Measurements from ENCODE around the gene KCNJ10.

Gene KCNJ10

DNA sequence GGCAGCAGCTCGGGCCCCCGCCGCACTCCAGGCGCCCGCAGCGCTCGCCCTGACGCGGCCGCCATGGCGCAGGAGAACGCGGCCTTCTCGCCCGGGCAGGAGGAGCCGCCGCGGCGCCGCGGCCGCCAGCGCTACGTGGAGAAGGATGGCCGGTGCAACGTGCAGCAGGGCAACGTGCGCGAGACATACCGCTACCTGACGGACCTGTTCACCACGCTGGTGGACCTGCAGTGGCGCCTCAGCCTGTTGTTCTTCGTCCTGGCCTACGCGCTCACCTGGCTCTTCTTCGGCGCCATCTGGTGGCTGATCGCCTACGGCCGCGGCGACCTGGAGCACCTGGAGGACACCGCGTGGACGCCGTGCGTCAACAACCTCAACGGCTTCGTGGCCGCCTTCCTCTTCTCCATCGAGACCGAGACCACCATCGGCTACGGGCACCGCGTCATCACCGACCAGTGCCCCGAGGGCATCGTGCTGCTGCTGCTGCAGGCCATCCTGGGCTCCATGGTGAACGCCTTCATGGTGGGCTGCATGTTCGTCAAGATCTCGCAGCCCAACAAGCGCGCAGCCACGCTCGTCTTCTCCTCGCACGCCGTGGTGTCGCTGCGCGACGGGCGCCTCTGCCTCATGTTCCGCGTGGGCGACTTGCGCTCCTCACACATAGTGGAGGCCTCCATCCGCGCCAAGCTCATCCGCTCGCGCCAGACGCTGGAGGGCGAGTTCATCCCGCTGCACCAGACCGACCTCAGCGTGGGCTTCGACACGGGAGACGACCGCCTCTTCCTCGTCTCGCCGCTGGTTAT, 14.2 kb upstream of the KCNJ10 start:
- peak; percentile 46 to 69 (median 63) for DNase-seq

DNA sequence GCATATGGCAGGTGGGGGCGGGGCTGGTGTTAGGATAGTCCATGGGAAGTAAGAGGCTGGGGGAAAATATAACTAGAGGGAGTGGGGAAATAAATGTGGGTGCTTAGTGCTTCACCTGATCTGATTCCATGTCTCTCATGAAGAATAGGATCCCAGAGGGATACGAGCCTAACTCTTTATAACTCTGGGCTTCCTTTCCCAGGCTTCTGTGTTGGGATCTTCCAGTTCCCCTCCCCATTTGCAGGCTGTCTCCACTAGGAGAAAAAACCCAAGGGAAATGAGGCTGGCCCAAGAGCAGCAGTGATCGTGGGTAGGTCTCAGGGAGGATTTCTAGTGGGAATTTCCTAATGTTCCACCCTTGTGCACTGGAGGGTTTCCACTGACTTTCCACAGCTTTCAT, 13.0 kb upstream of the KCNJ10 start:
- no peak for DNase-seq

DNA sequence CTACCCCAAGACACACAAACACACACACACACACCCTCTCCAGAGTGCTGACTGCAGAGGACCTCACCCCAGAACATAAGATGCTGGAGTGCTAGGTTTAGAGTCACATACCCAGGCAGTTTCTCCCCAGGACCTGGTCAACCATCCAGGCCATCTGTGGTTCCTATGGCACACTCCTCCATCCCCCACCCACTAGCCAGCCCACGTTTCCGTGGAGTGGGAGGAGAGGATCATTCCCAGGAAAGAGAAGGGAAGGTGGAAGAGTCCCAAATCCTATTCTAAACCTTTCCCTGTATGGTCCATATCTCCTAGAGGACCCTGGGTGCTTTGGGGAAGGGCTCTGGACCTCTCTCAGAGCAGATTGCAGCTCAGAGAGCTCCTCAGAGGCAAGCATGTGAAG, 12.5 kb upstream of the KCNJ10 start:
- DNase-seq = no peak

DNA sequence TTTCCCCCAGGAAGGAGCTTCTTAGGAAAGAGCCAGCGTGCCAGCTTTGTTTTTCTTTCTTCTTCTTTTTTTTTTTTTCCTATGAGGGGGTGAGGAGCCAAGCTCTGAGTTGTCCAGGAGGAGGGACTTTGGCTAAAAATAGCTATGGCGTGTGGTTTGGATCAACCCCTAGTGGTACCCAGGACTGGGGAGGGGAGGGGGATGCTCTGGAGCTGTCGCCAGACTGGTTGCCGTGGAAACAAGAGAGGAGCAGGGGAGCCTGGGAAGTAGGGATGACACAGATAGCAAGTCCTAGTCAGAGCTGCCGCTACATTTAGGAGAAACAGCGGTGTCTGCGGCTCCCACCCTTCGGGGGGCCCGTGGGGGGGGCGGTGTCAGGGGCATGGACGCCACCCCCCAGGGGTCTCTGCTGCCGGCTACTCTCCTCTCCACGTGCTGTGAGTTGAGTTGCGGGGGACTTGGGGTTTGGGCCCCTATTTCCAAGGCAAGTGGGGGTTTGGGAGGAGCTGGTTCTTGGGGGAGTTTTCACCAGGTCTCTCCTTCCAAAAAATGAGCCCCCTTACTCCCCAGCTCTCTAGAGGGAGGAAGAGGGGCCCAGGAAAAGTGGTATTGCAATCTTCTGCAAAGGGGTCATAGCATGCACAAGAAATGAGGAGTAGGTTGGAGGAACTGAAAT, 11.4 kb upstream of the KCNJ10 start, which contains the start of gene KCNJ9:
TSS of gene KCNJ9 (plus strand) at position 278 of the 676 bp plus-strand sequence. CDS start 2,493 bp downstream, outside the sequence.
- no peak for DNase-seq

DNA sequence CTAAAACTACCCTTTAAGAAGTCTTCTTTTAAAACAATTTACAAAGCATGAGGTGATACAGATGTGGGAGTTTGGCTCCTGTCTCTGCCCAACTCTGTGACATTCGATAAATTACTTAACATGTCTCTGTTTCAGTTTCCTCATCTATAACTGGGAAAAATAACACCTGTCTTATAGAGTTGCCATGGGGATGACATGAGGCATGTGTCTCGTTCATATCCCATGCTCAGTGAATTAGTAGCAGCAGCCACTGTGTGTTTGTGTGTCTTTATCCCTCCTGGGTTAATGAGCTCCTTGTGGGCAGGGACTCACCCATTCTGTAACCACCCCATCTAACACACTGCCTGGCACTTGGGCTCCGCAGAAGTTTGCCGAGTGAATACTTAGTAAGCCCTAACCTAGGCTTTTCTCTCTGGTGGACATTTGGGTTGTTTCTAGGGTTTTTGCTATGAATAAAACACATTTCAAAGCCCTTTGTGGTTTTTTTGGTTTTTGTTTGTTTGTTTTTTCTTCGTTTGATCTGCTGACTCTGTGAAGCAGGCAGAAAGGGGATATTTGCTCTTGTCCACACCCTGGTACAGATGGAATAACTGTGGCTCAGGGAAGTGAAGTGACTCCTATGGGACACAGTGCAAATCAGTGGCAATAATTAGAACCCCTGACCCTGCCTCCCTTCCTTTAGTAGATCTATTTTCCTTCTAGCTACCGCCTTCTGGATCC, 10.6 kb upstream of the KCNJ10 start:
- no peak for DNase-seq

DNA sequence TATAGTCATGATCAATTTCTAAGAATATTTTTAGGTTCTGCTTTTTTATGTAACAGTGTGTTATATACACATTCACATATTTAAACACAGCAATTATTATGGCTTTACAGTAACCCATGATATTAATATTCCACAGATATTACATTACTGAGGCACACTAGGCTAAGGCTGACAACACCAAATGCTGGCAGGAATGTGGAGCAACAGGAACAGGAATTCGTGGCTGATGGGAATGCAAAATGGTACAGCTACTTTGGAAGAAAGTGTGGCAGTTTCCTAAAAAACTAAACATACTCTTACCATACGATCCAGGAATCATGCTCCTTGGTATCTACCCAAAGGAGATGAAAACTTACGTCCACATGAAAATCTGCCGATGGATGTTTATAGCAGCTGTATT, 9.5 kb upstream of the KCNJ10 start:
- DNase-seq = no peak

DNA sequence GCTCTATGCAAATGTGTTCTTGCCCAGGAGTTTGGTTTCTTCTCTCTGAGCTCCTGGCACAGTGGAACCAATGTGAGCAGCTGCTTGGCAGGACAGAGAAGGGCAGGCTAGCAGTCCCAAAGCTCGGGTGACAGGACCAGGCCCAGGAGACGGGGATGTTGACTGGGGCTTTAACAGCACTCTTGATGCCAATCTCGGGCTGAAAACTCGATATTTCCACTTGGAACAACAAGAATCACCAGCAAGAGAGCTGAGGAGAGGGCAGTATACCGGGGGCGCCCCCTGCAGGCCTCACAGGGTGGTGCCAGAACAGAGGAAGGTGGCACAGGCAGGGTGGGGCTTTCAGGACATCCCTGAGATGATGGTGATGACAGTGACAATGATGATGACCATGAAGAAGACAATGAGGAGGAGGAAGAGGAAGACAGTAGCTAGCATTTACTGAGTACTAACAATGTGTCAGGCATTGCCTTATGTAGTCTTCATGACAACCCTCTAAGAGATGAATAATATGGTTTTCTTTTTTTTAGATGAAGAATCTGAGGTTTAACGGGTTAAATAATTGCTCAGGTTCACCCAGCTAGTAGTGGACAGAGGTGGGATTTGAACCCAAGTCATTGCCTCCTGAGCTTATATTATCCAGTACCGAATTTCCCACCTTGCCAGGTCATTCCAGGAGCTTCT, 8.7 kb upstream of the KCNJ10 start:
- peak in 3 of 5 donors; percentile 45 to 52 (median 47) for DNase-seq

DNA sequence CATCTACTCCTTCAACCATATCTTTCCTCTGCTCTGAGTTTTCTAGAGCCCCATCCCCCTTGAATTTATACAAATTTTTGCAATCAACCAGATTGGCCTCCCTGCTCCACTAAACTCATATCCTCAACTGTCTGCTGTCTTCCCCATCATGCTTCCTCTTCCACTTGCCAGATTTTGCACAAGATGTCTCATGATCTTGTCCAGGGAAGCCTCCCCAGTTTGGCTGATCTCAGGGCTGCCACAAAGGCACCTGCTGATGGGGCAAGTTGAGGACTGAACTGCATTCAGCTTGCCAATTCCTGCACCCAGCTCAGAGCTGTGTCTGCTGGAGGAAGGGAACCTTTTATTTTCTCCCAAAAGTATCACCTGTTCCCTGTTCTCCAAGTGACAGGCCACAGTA, 7.5 kb upstream of the KCNJ10 start:
- no peak for DNase-seq

DNA sequence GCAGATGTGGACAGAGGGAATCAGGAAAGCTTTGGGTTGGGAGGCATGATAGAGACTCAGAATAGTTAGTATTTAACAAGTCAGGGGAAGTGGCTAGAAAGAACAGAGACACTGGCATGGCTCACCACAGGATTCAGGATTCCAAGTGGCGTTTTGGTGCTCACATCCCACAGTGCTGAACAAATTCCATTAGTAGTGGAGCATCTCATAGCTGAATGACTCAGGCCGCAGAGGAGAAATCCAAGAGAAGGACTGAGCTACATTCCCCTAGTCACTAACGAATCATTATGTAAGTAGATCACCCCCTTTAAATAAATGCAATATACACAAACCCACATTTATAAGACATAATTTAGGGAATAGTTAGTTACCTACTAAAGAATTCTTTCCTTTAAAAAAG, 6.3 kb upstream of the KCNJ10 start:
- no peak for DNase-seq

DNA sequence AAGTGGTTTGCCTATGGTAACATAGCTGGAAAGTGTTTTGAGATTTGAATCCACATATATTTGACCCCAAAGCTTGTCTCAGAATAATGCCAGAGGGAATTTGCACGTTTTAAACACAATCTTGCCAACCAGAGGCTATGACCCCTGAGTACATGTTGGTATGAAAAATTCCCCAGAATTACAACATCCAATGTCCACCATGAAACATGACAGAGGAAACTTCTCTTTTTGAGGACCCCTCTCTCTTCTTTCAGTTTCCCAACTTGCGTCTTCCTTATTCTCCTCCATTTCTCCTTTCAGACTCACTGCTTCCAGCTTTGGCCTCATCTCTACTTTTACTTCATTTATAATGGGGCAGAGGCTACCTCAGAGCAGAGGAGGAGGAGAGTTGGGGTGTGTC, 5.9 kb upstream of the KCNJ10 start:
- DNase-seq = no peak

DNA sequence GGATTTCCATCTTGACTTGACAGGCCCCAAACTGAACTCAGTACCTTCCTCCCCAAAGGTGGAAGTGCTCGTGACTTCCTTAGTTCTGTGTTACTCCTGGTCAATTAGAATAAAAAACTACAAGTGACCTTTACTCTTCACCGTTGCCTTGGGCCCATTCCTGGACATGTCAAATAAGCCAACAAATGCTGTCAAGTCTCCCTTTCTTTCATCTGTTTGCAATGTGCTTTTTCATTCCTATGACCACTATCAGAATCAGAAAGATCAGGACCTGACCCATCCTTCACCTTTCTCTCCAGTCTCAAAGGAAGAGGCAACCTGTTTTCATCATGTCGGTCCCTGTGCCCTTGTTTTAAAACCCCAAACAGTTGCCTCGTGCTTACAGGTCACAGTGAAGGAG, 4.9 kb upstream of the KCNJ10 start:
- DNase-seq = no peak

DNA sequence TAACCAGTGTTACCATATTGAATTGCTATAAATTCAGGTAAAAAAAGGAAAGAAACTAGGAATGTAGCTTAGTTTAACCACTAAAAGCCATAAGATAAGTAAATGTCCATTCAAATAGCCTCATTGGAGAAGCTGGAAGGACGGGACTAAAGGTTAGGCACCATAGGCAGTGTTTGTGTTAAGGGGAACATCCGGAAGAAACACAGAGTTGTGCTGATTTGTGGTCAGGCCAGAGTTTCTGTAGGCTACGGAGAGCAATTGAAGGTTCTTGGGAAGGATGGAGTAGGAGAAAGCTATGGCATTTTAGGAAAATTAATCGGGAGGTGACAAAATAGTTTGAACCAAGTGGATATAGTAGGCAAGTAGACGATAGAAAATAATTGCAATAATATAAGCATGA, 1.3 kb upstream of the KCNJ10 start:
- DNase-seq = no peak

DNA sequence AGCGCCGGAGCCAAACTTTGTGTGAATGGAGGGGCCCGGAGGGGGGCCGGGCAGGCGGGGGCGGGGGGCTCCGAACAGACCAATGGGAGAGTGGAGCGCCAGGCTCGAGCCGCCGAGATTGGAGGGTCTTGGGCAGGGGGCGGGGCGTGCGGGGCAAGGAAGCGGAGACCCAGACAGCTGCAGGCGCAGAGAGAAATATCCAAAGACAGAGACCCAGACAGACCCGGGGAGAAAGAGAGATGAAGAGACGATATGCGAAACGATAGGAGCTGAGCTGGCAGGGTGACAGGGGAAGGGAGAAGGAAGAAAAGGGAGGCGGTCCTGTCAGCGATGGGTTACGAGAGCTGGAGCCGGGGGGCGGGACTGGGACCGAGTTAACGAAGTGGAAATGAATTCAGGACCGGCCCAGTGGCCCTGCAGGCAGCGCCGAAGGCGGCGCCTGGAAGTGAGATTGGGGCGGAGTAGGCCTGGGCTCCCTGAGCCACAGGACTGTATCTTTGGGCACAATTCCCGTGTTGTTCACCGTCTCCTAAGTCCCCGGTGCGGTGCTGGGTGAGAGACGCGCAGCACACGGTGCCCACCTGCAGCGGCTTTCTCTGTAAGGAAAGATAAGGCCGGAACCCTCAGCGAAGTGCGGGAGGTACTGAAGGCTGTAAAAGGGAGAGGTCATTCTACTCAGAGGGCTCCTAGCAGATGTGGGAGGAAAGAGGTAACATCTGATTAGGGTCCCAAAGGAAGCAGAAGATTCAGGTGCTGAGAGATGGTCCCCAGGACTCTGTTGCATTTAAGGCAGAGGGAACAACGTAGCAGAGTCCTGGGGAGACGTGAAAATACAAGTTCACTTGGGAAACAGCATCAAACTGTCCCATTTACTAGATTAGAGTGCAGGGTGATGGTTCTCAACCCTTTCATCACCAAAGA, 543 bp upstream of the KCNJ10 start:
- peak; percentile 34 to 62 (median 50) for DNase-seq

DNA sequence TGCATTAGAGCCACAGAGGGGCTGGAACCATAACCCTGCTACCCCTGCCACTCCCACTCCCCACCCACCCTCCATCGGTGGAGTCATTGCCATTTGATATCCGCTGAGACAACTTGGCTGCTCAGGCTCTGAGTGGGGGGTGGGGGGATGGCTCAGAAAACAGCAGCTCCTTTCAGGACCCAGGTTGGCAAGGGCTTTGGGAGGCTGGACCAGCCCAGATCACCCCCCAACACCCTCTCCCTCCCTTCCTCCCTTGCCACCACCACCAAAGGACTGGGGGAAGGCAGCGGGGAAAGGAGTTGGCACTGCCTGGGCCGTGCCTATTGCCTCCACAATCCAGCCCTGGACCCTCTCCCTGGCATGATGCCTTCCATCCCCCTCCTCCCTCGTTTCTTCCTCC, 1.7 kb downstream of the KCNJ10 start:
- no peak for DNase-seq

DNA sequence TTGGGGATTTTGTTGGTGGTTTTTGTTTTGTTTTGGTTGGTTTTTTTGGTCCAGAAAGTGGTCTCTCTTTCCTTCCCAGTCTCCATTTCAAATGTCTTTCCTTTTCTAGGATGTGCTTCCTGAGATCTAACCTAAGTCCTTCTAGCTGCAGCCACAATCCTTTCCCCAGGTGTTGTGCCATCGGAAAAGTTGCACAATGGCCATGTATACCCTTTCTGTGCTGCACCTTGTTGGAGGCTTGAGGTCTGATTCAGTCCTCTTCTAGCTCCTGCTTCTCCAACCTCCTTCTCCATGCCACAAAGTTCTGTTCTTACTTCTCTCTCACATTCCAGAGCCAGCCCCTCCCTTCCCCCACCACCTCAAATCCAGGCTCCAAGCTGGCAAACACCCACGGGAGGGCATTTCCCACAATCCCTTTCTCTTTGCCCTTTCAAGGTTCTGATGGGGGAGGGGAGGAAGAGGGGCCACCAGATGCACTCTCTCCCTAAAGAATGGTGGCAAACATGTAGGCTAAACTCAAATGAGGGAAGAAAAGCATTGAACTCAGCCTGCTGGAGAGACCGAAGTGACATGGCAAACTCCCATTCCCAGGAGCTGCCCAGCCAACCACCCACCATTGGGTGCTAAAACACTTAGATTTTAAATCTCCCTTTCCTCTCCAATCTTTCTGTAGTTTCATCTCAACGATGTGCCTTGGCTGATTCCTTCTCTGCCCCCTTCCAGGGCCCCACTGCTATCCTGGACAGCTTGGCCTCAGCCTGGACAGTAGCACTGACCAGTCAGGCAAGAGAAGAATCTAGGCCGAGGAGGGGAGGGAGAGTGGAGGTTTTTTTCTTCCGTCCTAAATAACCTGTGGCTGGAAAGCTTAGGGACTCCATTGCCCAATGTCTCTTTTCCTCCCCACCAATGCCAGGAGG, 2.9 kb downstream of the KCNJ10 start:
- DNase-seq = no peak

DNA sequence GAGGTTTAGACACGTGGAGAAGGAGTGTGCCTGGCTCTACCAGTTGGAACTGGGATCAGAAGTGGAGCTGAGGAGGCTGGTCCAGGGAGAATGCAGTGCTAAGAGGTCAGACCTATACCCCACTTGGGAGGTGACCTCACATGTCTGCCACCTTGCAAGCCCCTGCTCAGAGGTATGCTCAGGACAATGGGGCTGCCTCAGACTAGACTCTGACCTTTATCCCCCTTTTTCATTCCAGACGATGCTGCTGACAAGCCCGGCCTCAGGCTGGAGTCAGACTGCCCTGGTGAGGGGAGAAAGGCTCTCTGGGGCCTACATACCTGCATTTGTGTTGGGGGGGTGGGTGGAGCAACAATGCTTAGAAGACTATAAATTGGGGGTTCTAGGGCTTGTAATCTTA, 5.2 kb downstream of the KCNJ10 start:
- DNase-seq = no peak

DNA sequence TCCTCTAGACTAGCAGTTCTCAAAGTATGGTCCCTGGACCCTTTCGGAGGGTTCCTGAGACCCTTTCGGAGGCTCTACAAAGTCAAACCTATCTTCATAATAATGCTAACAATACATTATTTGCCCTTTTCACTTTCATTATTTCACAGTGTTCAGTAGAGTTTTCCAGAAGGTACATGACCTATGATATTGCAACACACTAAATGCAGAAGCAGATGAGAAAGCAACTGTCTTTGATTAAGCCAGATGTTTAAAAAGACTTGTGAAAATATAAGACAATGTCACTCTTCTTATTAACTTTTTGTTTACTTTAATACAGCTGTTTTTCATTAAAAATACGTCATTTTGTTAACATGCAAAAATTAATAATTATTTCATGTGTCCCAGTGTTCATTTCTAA, 5.8 kb downstream of the KCNJ10 start:
- no peak for DNase-seq

DNA sequence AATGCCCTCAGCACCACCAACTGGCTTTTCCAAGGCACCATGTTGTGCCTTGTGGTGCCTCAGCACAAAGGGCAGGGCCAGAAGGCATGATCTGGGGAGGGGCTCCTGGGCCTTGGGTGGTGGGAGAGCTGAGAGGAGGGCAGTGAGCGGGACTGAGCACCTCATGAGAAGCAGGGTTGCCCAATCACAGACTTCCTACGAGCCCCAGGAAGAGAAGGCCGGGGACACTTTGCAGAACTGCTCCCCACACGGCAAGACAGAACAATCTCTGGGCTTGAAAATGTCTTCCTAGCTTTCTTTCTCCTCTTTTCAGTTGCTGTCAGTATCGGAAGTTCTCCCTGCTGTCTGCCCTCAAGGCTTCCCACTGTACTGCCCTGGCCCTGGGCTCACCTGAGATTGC, 6.8 kb downstream of the KCNJ10 start:
- DNase-seq = no peak

DNA sequence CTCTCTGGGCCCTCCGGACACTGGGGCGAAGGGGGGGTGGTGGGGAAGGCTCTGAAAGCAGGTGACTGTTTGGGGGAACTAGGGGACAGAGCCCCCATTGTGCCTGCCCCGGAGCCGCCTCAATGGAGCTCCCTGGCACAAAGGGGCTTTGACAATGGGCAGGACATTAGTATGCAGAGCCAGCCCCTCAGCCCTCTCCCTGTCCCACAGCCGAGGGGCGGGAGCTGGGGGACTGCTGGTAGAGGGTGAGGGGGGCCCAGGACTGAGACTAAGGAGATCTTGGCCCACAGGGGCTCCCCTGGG, 7.8 kb downstream of the KCNJ10 start:
- DNase-seq = no peak

DNA sequence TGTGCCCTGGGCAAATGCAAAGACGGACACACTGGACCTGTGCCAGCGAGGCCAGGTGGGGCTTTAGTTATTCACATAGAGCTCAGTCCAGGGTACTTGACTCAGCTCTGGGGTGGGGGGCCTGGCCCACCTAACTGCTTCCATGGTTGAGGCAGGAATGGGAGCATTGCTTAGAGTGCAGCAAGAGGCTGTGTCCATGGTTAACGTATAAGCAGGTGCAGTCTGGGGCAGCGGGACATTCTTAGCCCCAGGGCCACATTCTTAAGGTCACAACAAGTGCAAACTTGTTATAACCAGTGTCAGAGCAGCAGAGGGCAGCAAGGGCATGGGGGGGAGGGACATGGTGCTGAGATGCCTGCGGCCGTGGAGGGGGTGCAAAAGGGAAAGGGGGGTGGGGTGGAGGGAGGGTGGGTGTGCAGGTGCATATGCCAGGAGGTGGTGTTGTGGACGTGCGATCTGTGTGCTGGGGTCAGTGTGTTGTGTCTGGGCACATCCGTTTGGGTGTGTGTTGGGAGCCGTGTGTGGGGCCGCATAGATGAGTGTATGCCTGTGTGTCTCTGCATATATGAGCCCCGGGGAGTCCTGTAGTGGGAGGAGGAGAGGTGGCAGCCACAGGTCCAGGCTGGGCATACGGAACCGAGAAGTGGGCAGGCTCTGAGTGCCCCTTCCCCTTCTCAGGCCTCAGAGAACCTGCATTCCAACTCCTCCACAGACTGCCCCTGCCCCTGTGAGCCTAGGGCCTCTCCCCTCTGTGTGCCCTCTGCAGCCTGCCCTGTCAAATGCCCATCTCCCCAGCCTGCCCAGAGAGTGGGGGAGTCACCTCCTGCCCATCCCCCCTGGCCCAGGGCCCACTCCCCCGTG, 8.4 kb downstream of the KCNJ10 start:
- no peak for DNase-seq
